K562 (cell line): ENCODE measurements around the gene ARV1. TPM values are rescaled to one million over a fixed set of nuclear protein-coding genes. Genes with fewer than 3 reads are reported as not detected.

Source experiments
- CBFB ChIP-seq: sonication (generic); formaldehyde crosslinking; IDR thresholded peaks from 2 replicates; pipeline ENCODE4 v1.4.0; 2020; ENCODE audit warnings: mild to moderate bottlenecking, missing genetic modification reagents
- DPF2 ChIP-seq: fragments of 450-650 bp; IDR thresholded peaks from 2 replicates; pipeline ENCODE4 v1.6.1; 2016
- FOSL1 ChIP-seq: fragments of 200-800 bp; sonication (Bioruptor generic); conservative IDR thresholded peaks from 2 replicates; pipeline ENCODE4 v1.6.1; 2016; ENCODE audit warnings: missing genetic modification characterization, missing compliant biosample characterization
- L3MBTL2 ChIP-seq: fragments of 450-650 bp; IDR thresholded peaks from 2 replicates; pipeline ENCODE4 v1.6.1; 2016; ENCODE audit warnings: mild to moderate bottlenecking, moderate library complexity
- RBM39 ChIP-seq: fragments of 200-400 bp; formaldehyde crosslinking; optimal IDR thresholded peaks from 2 replicates; pipeline ENCODE3; 2018; ENCODE audit warnings: low read depth, low read length
- RREB1 ChIP-seq: fragments of 250-450 bp; sonication (Bioruptor Pico); IDR thresholded peaks from 2 replicates; pipeline ENCODE4 v1.4.0; 2020
- ZFP1 ChIP-seq: fragments of 450-650 bp; formaldehyde crosslinking; IDR thresholded peaks from 2 replicates; pipeline ENCODE4 v1.4.0; 2020; ENCODE audit warnings: mild to moderate bottlenecking, mixed read lengths
- ZFX ChIP-seq: sonication (generic); formaldehyde crosslinking; IDR thresholded peaks from 2 replicates; pipeline ENCODE4 v1.8.0; 2022; ENCODE audit warnings: mild to moderate bottlenecking, missing genetic modification reagents, moderate library complexity
- ZKSCAN1 ChIP-seq: fragments of 150-350 bp; IDR thresholded peaks from 2 replicates; pipeline ENCODE4 v1.6.1; 2016; ENCODE audit warnings: low read depth, low read length
- ZNF140 ChIP-seq: fragments of 250-450 bp; sonication (Bioruptor Pico); IDR thresholded peaks from 2 replicates; pipeline ENCODE4 v1.8.0; 2021; ENCODE audit warnings: moderate library complexity, mild to moderate bottlenecking, inconsistent platforms
- ZNF212 ChIP-seq: fragments of 450-650 bp; formaldehyde crosslinking; IDR thresholded peaks from 2 replicates; pipeline ENCODE4 v1.4.0; 2020; ENCODE audit warnings: mild to moderate bottlenecking
- ZSCAN29 ChIP-seq: fragments of 450-650 bp; IDR thresholded peaks from 2 replicates; pipeline ENCODE4 v1.6.1; 2017
- polyA plus RNA-seq, 8 experiments: library from polyadenylated mRNA; depleted of rRNA in 4 of 8; stranded (reverse) in 5 of 8; unstranded in 3 of 8; fragments of >200 nt; fragmentation: Nextera tagmentation in 2 of 8; fragmentation: Illumina TruSeq in 1 of 8; extraction: Ambion mirVana in 2 of 8; extraction: Trizol in 1 of 8; gene quantifications; 2 replicates each; pipeline versions ENCODE4 v1.2.1 to v1.2.3, GENCODE V29; 2011 to 2014; ENCODE audit warnings: inconsistent platforms in 1 of 8, missing spikeins in 1 of 8
- total RNA-seq, 7 experiments: library from RNA; depleted of rRNA in 6 of 7; stranded (reverse); fragments of >200 nt in 6 of 7; fragmentation: Illumina TruSeq in 2 of 7; extraction: Trizol in 2 of 7; gene quantifications; 2 replicates each; pipeline versions ENCODE4 v1.2.1 to v1.2.3, GENCODE V29; 2011 to 2021; ENCODE audit warnings: low replicate concordance in 1 of 7
- TF ChIP-seq, protein P1 (sequence below): sonication (generic); formaldehyde crosslinking; IDR thresholded peaks from 2 replicates; pipeline ENCODE4 v1.8.0; 2022; ENCODE audit warnings: missing genetic modification reagents, mild to moderate bottlenecking, borderline replicate concordance

ARV1 gene
- total and polyA plus RNA-seq, 9 of the 15 experiments (the other 6 are each of a cell fraction or from before 2014, with no cell fraction given) = 54.8 to 139 (median 74.0) TPM

GRCh38 chr1:231045286-231045685 is 66.4 kb downstream of the ARV1 start (continued):
- no peak for TF ChIP-seq RREB1
- TF ChIP-seq, protein P1, sequence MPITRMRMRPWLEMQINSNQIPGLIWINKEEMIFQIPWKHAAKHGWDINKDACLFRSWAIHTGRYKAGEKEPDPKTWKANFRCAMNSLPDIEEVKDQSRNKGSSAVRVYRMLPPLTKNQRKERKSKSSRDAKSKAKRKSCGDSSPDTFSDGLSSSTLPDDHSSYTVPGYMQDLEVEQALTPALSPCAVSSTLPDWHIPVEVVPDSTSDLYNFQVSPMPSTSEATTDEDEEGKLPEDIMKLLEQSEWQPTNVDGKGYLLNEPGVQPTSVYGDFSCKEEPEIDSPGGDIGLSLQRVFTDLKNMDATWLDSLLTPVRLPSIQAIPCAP (CRISPR knock-in tag) = no peak
- no peak for TF ChIP-seq ZKSCAN1
- TF ChIP-seq RBM39 = no peak
- TF ChIP-seq ZNF140 (CRISPR knock-in tag) = no peak
- no peak for TF ChIP-seq CBFB
- TF ChIP-seq ZFP1 = no peak
- no peak for TF ChIP-seq DPF2
- no peak for TF ChIP-seq ZFX (CRISPR knock-in tag)
- TF ChIP-seq FOSL1 (tag) = no peak
- no peak for TF ChIP-seq L3MBTL2
- TF ChIP-seq ZSCAN29 = no peak
- no peak for TF ChIP-seq ZNF212
- TF ChIP-seq, all 486 proteins: peak for 0
